ENCODE data around the gene NAB2.
A peak's percentile ranks its signal among the peaks of the same experiment; 100 is the strongest.
"Not testable (repeated sequence)": the region's sequence is repeated elsewhere in the genome, so short reads cannot be mapped to it uniquely, and the experiment has no call there.

NAB2 gene

DNA sequence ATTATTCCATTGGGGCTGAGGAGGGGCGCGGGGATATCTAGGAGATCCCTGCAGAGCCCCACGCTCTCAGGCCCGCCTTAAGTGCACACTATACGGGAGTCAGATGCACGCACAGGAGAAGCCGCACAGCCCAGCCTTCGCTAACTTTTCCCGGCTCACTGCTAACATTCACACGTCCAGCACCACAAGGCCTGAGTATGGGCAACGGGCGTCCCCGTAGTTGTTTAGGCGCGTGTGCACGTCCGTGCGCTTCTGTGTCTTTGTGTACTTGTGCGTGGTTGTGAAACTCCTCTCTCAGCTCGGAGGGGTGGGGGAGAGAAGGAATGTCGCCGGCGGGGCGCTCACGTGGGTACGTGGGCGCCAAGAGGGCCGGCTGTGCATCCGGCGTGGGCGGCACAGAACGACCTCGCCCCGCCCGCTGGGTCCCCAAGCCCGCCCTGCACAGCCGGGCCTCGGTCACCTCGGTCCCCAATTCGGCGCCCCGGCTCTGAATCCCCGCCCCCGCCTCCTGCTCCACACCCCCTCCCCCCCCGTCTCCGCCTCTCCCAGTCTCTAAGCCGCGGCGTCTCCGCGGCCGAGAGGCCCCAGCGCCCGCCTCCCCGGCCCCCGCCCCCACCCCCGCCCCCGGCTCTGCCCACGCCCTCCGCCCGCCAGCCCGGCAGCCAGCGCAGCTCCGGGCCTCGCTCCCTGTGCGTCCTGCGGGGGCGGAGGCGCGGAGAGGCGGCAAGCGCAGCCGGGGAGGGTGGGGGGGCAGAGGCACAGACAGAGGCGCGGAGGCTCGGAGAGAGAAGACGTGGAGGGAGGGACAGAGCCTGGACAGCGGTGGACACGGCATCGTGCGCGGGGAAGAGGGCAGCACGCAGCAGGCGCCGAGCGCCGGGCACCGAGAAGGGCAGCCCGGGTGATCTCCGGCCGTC is at the start of gene NAB2:
NAB2 (plus strand) TSS at position 761 of the 917 bp plus-strand sequence. CDS start 158 bp downstream, outside the sequence.
- DNase-seq = peak in 57 of 58 donors; percentile 47 to 93 (median 84)

- no peak for DNase-seq
Measured at GRCh38 chr12:57040211-57040610, 48.7 kb upstream of the NAB2 start.

DNA sequence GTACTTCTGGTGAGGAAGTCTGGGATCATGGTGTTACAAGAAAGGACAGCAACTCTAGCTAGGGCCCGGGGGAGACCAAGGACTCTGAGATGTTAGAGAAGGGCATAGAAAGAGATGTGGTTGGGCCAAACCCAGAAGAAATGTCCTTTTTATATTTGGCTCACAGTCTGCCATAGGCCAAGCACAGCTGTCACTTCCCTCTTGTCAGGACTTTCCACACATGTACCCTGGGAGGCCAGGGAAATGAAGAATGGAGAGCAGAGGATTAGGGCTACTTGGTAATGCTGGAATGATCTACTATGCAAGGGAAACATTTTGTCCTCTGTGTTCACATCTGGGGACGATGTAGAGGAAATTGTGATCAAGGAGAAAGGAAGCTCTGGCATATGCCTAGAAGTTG is 48.2 kb upstream of the NAB2 start:
- DNase-seq = no peak

DNA sequence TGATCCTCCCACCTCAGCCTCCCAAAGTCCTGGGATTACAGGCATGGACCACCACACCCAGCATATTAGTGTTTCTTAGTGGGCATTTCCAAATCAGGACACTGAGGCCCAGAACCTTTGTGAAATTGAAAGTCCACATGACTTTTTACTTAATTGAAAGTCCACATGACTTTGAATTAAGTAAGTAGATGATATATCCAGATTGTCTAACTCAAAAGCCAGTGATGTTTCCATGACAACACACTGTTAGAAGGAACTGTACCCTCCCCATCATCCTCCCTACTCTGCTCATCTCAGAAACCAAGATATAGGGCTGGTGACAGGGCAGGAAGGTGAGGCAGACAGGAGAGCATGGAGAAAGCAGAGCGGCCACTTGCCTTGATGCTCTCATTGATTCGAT is 46.2 kb upstream of the NAB2 start:
- DNase-seq = no peak

GRCh38 chr12:57044468-57044867 is 44.4 kb upstream of the NAB2 start:
- DNase-seq = no peak

GRCh38 chr12:57044889-57045288 is 44.0 kb upstream of the NAB2 start:
- no peak for DNase-seq

- DNase-seq = no peak
Measured at GRCh38 chr12:57046086-57046791, 42.7 kb upstream of the NAB2 start.

GRCh38 chr12:57046947-57047890 is 41.7 kb upstream of the NAB2 start:
- DNase-seq = no peak

- DNase-seq = no peak
Measured at GRCh38 chr12:57047981-57048380, 40.9 kb upstream of the NAB2 start.

- DNase-seq = no peak
Measured at GRCh38 chr12:57048423-57049118, 40.3 kb upstream of the NAB2 start.

DNA sequence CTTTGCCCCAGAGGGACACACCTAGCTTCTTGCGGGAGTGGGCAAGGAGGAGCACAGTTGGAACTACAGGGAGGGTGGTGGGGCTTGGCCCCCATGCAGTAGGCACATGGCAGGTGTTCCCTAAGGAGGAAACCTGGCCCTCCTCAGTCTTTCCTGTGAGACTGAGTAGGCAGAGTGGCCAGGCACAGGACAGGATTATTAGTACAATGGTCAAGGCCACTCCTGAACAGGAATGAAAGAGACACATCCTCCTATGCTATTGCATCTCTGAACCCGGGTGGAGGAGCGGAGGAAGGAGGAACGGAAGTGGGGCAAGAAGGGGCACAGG is 39.8 kb upstream of the NAB2 start:
- no peak for DNase-seq

GRCh38 chr12:57049890-57050289 is 39.0 kb upstream of the NAB2 start, which contains the start of gene MYO1A:
Gene MYO1A, minus strand, starts transcription at chr12:57050129. Its CDS starts 1,806 bp downstream, at chr12:57048323.
- no peak for DNase-seq

DNA sequence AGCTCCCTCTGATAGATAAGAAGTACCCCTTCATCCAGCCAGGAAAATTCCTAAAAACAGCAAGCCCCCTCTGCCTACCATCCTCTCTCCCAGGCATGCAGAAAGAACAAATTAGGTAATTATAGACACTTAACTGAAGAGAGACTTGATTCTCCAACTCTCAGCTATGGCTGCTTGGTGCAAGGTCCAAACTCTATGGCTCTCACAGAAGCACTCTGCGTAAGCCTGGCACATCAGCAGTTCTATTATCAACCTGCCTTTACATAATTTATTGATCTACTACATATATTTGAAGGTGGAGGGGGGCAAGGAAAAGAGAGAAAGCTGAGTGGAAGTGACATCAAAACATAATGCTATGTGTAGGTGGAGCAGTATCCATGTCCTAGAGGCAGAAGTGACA is 37.9 kb upstream of the NAB2 start:
- no peak for DNase-seq

DNA sequence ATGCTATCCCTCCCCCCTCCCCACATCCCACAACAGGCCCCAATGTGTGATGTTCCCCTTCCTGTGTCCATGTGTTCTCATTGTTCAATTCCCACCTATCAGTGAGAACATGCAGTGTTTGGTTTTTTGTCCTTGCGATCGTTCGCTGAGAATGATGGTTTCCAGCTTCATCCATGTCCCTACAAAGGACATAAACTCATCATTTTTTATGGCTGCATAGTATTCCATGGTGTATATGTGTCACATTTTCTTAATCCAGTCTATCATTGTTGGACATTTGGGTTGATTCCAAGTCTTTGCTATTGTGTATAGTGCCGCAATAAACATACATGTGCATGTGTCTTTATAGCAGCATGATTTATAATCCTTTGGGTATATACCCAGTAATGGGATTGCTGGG is 35.8 kb upstream of the NAB2 start:
- not testable (repeated sequence) for DNase-seq

GRCh38 chr12:57053901-57054300 is 35.0 kb upstream of the NAB2 start:
- not testable (repeated sequence) for DNase-seq

DNA sequence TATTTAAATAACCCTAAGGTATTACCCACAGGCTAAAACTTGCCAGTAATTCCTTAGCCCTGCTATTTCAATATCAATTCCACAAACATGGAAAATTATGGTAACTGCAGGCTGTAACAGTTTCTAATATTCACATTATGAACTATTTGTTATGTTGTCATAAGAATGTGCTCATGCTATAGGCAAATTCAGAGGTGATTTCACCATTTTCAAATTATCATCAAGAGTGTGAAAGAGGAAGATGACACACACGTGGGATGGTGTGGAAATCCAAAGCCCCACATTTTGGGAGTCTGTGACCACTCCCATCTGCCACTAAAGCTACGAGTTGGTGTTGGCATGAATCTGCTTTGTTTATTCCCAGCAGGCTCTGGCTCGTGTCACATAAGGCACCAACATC is 33.1 kb upstream of the NAB2 start:
- DNase-seq = no peak

DNA sequence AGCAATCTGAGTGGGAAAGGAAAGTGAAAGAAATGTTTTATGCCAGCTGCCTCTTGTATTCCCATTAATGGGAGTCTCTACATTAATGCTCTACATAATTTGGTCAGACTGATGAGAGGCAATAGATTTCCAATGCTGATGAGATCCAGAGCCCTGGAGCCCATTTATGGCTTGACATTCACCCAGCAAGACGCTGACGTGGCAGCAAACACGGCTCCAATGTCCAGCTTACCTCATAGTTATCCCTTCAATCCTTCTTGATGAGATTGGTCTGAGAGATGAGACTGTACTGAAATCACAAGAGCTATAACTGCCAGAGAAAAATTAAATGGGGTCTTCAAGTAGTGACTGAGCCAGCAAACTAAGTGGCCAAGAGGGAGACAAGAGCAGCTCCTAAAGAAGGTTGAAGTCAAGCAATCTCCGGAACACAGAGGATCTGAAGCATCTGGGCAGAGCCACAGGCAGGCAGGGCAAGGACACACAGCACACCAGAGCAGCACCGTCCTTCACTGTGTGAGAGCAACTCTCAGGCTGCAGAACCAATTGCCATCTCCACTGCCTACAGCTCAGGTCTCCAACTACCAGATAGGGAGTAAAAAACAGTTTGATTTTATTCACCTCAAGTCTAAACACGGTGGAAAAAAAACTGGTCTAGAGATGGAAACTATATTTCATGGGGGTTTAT is 31.7 kb upstream of the NAB2 start:
- DNase-seq = no peak

GRCh38 chr12:57058454-57058853 is 30.5 kb upstream of the NAB2 start:
- no peak for DNase-seq

GRCh38 chr12:57063991-57064685 is 24.8 kb upstream of the NAB2 start:
- DNase-seq = no peak

GRCh38 chr12:57066245-57066644 is 22.7 kb upstream of the NAB2 start:
- no peak for DNase-seq

Data from anterior cingulate cortex (tissue), 58 donors.